Tibial nerve (tissue), 4 donors: Measurements from ENCODE around the gene ZBTB8OS. TPM values are rescaled to one million over a fixed set of nuclear protein-coding genes. Genes with fewer than 3 reads are reported as not detected.
"Not testable (repeated sequence)": the region's sequence is repeated elsewhere in the genome, so short reads cannot be mapped to it uniquely, and the experiment has no call there.

Source experiments
- DNase-seq, 2 donors: peaks; one replicate each; pipeline ENCODE4 v3.0.0-alpha.2; 2019; ENCODE audit warnings: low spot score in 2 of 2
- H3K27ac ChIP-seq, 4 donors: fragments of 200-600 bp; sonication (generic) in 3 of 4; one replicate each; pipeline ENCODE4 v1.5.1; 2017 to 2019; ENCODE audit warnings: mild to moderate bottlenecking in 1 of 4
- H3K27me3 ChIP-seq, 2 donors: fragments of 200-600 bp; sonication (generic) in 1 of 2; one replicate each; pipeline versions ENCODE4 v1.5.1 to v1.6.0; 2017 to 2019
- H3K36me3 ChIP-seq, 3 donors: fragments of 200-600 bp; sonication (generic); one replicate each; pipeline ENCODE4 v1.5.1; 2018 to 2019
- H3K4me1 ChIP-seq, 4 donors: fragments of 200-600 bp; sonication (generic) in 3 of 4; one replicate each; pipeline ENCODE4 v1.5.1; 2017 to 2019
- H3K4me3 ChIP-seq, 4 donors: fragments of 200-600 bp; sonication (generic) in 3 of 4; one replicate each; pipeline ENCODE4 v1.5.1; 2017 to 2019; ENCODE audit warnings: mild to moderate bottlenecking in 1 of 4, moderate library complexity in 1 of 4
- H3K9me3 ChIP-seq, 4 donors: fragments of 200-600 bp; sonication (generic) in 3 of 4; one replicate each; pipeline ENCODE4 v1.5.1; 2017 to 2019
- CTCF ChIP-seq, 5 experiments: fragments of 200-600 bp in 3 of 5; fragments of 450-650 bp in 2 of 5; sonication (generic) in 3 of 5; IDR thresholded peaks; one replicate each; pipeline ENCODE4 v1.5.1; 2016 to 2019; ENCODE audit warnings: antibody characterized with exemption in 5 of 5, mild to moderate bottlenecking in 3 of 5, moderate library complexity in 2 of 5
- EP300 ChIP-seq, 2 donors: sonication (generic); formaldehyde crosslinking; IDR thresholded peaks; one replicate each; pipeline ENCODE4 v1.6.1; 2017; ENCODE audit warnings: antibody characterized with exemption in 2 of 2, mild to moderate bottlenecking in 1 of 2
- POLR2A ChIP-seq, 2 donors: fragments of 450-650 bp; IDR thresholded peaks; one replicate each; pipeline ENCODE4 v1.6.1; 2017; ENCODE audit warnings: antibody characterized with exemption in 2 of 2, mild to moderate bottlenecking in 2 of 2, moderate library complexity in 2 of 2
- WGBS, 2 donors: methylation state at CpG; one replicate each; pipeline ENCODE4 v1.1.5; 2018; 5-methylcytosine and 5-hydroxymethylcytosine counted together
- total RNA-seq, 4 donors: library from RNA; depleted of rRNA; stranded (reverse); fragments of >200 nt; gene quantifications; one replicate each; pipeline ENCODE4 v1.1.0, GENCODE V29; 2016

Gene ZBTB8OS
- total RNA-seq, 4 donors from 2014 or later, result 12.2 to 38.1 (median 23.8) TPM

- no peak overlapping the region for H3K27ac ChIP-seq
- DNase-seq, result no peak
- H3K4me1 ChIP-seq, result peaks cover 0 to 10% (median 0%) of the 10 kb centered on the region in 4 donors
- H3K4me3 ChIP-seq, result no peak overlapping the region
- 79 to 80% methylated on average over 16 of the region's 16 CpGs for WGBS, 2 donors
- no peaks in the 10 kb centered on the region for H3K9me3 ChIP-seq
- H3K27me3 ChIP-seq, result no peaks in the 10 kb centered on the region
- TF ChIP-seq POLR2A (IDR thresholded peaks at IDR 0.05), result no peak
- no peak for TF ChIP-seq EP300 (IDR thresholded peaks at IDR 0.05)
- no peak for TF ChIP-seq CTCF (IDR thresholded peaks at IDR 0.05)
- H3K36me3 ChIP-seq, result peaks cover 0 to 23% (median 0%) of the 10 kb centered on the region in 3 donors
These were observed 13.3 kb downstream of the ZBTB8OS start for GRCh38 chr1:32636914-32637645.

- Histone ChIP-seq H3K9me3 (no peaks in the 10 kb centered on the region), H3K4me3 (no peak overlapping the region), H3K36me3 (peaks cover 0 to 29% (median 0%) of the 10 kb centered on the region in 3 donors), H3K4me1 (peaks cover 0 to 10% (median 0%) of the 10 kb centered on the region in 4 donors), H3K27me3 (no peaks in the 10 kb centered on the region), H3K27ac (no peak overlapping the region)
- no peak for DNase-seq
- 93 to 95% methylated on average over 8 of the region's 8 CpGs for WGBS, 2 donors
- TF ChIP-seq EP300 (IDR thresholded peaks at IDR 0.05) (no peak), POLR2A (IDR thresholded peaks at IDR 0.05) (no peak), CTCF (IDR thresholded peaks at IDR 0.05) (no peak)
These were observed 14.7 kb downstream of the ZBTB8OS start for GRCh38 chr1:32635508-32636277.

GRCh38 chr1:32632829-32633228, 17.5 kb downstream of the ZBTB8OS start:
- no peak overlapping the region for H3K4me3 ChIP-seq
- H3K27ac ChIP-seq, result no peak overlapping the region
- H3K4me1 ChIP-seq, result peaks cover 0 to 10% (median 0%) of the 10 kb centered on the region in 4 donors
- DNase-seq, result no peak
- no peak for TF ChIP-seq EP300 (IDR thresholded peaks at IDR 0.05)
- no peak for TF ChIP-seq POLR2A (IDR thresholded peaks at IDR 0.05)
- TF ChIP-seq CTCF (IDR thresholded peaks at IDR 0.05), result no peak
- no peaks in the 10 kb centered on the region for H3K27me3 ChIP-seq
- 65 to 73% methylated on average over 2 of the region's 2 CpGs for WGBS, 2 donors
- peaks cover 0 to 42% (median 0%) of the 10 kb centered on the region in 3 donors for H3K36me3 ChIP-seq
- H3K9me3 ChIP-seq, result no peaks in the 10 kb centered on the region

- not testable (repeated sequence) for H3K4me1 ChIP-seq, H3K9me3 ChIP-seq, H3K27me3 ChIP-seq, DNase-seq, H3K27ac ChIP-seq, H3K4me3 ChIP-seq
- H3K36me3 ChIP-seq, result peaks cover 0 to 60% (median 0%) of the 10 kb centered on the region in 3 donors
- 93 to 100% methylated on average over 4 of the region's 4 CpGs for WGBS, 2 donors
These were observed 20.2 kb downstream of the ZBTB8OS start for GRCh38 chr1:32630173-32630572.

- WGBS, 2 donors, result 87 to 93% methylated on average over 11 of the region's 11 CpGs
- Histone ChIP-seq H3K27ac (no peak overlapping the region), H3K9me3 (no peaks in the 10 kb centered on the region), H3K36me3 (peaks cover 0 to 56% (median 0%) of the 10 kb centered on the region in 3 donors), H3K4me1 (no peaks in the 10 kb centered on the region), H3K27me3 (no peaks in the 10 kb centered on the region), H3K4me3 (no peak overlapping the region)
- DNase-seq, result no peak
- TF ChIP-seq EP300 (IDR thresholded peaks at IDR 0.05) (no peak), POLR2A (IDR thresholded peaks at IDR 0.05) (no peak), CTCF (IDR thresholded peaks at IDR 0.05) (no peak)
These were observed 22.7 kb downstream of the ZBTB8OS start for GRCh38 chr1:32627596-32628162.
